GM12891 (cell line): ENCODE data around the gene SRSF9.

Experiments used
- POLR2A ChIP-seq: IDR thresholded peaks from 2 replicates; pipeline ENCODE4 v1.6.1; 2011; ENCODE audit warnings: low read depth, low read length, control low read depth
- POLR2AphosphoS5 ChIP-seq: IDR thresholded peaks from 2 replicates; pipeline ENCODE4 v1.6.1; 2011; ENCODE audit warnings: low read depth, low read length, control low read depth

- no peak for TF ChIP-seq POLR2A
- no peak for TF ChIP-seq POLR2AphosphoS5
These were observed 57.1 kb downstream of the SRSF9 start for GRCh38 chr12:120412421-120412820.
